Measurements from ENCODE around the gene GNL1.

DNA sequence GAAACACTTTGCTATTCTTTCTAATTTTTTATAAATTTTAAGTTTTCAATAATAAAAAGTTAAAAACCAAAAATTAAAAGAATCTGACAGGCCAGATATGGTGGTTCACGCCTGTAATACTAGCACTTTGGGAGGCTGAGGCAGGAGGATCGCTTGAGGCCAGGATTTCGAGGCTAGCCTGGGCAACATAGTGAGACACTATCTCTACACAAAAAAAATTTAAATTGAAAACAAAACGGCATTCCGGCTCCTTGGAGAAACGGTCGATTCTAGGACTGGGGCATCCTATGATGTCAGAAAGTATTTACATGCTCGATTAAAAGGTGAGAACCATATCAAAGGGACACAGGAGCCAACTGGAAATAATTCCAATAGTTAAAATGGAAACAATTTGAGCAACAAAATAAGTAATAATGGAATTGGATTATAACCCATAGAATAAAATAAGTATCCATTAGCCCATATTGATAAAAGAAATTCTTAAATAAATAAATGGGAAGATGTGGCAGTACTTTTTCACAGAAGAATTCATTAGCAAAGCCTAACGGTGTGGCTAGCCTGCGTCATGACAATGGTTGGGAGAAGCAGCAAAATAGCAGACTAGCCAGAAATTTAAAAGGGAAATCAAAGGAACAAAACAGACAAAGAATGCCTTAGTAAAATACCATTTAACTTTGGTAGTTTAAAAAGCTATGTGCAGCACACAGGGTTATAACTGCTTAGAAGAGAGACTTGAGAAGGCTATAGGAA, 45.7 kb downstream of the GNL1 start:
- TF ChIP-seq, protein P1, sequence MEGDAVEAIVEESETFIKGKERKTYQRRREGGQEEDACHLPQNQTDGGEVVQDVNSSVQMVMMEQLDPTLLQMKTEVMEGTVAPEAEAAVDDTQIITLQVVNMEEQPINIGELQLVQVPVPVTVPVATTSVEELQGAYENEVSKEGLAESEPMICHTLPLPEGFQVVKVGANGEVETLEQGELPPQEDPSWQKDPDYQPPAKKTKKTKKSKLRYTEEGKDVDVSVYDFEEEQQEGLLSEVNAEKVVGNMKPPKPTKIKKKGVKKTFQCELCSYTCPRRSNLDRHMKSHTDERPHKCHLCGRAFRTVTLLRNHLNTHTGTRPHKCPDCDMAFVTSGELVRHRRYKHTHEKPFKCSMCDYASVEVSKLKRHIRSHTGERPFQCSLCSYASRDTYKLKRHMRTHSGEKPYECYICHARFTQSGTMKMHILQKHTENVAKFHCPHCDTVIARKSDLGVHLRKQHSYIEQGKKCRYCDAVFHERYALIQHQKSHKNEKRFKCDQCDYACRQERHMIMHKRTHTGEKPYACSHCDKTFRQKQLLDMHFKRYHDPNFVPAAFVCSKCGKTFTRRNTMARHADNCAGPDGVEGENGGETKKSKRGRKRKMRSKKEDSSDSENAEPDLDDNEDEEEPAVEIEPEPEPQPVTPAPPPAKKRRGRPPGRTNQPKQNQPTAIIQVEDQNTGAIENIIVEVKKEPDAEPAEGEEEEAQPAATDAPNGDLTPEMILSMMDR (conservative IDR thresholded peaks at IDR 0.05; ENCODE audit: low read depth, low read length) = no peak
- TF ChIP-seq EZH2 (IDR thresholded peaks at IDR 0.05; ENCODE audit: borderline replicate concordance, low read depth, low read length, poor library complexity, severe bottlenecking) = no peak

Measured in A673 (cell line).